Glomerular visceral epithelial cell (primary cell): Measurements from ENCODE around the gene TNNT1.

Experiments
- DNase-seq: peaks from one replicate; pipeline ENCODE4 v3.0.0-alpha.2; 2016; ENCODE audit errors: extremely low spot score

TNNT1 gene

GRCh38 chr19:55088543-55089341, 60.3 kb downstream of the TNNT1 start:
- peak; percentile 80 for DNase-seq

- no peak for DNase-seq
Observed at GRCh38 chr19:55088021-55088451, 61.0 kb downstream of the TNNT1 start.

GRCh38 chr19:55087542-55087901, 61.5 kb downstream of the TNNT1 start:
- no peak for DNase-seq

DNA sequence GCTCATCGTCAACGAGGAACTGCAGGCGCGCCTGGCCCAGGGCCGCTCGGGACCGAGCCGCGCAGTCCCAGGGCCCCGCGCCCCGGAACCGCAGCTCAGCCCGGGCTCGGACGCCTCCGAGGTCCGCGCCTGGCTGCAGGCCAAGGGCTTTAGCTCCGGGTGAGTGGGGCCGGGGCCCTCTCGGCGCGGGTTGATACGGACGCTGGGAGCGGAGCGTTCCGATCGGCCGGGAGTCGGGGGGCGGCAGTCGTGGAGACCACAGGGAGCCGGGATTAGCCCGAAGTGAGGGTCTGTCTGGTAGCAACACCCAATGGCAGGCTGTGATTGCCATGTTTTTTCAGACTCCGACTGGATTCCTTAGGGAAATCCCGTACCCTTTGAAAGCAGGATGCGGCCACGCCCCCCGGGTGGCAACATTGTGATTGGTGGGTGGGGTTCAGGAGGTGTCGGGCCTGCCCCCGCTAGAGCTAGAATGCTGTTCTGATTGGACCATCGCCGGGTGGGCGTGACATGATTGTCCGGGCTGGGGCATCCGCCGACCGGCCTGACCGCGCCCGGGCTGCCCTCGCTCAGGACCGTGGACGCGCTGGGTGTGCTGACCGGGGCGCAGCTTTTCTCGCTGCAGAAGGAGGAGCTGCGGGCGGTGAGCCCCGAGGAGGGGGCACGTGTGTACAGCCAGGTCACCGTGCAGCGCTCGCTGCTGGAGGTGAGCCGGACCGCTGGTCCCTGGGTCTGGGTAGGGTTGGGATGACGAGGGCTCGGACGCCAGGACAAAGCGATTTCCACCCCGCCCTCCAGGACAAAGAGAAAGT, 62.1 kb downstream of the TNNT1 start:
- peak; percentile 97 for DNase-seq

GRCh38 chr19:55085923-55086715, 62.9 kb downstream of the TNNT1 start:
- no peak for DNase-seq

DNA sequence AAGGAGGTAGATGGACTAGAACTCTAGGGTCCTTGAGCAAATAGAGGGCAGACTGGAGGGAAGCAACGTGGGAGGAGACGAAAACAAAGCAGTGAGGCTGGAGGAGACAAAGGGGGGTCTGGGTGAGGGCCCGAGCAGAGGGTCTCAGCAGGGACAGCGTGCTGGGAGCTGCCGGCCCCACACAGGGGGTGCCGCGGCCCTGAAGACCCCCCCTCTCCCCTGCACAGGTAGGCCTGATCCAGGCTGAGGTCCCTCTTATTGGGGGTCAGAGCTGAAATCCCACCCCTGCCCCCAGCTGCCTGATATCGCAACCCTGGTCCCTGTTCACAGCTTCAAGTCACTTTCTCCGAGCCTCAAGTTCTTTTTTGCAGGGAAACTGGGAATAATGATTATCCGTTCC, 64.6 kb downstream of the TNNT1 start:
- no peak for DNase-seq

DNA sequence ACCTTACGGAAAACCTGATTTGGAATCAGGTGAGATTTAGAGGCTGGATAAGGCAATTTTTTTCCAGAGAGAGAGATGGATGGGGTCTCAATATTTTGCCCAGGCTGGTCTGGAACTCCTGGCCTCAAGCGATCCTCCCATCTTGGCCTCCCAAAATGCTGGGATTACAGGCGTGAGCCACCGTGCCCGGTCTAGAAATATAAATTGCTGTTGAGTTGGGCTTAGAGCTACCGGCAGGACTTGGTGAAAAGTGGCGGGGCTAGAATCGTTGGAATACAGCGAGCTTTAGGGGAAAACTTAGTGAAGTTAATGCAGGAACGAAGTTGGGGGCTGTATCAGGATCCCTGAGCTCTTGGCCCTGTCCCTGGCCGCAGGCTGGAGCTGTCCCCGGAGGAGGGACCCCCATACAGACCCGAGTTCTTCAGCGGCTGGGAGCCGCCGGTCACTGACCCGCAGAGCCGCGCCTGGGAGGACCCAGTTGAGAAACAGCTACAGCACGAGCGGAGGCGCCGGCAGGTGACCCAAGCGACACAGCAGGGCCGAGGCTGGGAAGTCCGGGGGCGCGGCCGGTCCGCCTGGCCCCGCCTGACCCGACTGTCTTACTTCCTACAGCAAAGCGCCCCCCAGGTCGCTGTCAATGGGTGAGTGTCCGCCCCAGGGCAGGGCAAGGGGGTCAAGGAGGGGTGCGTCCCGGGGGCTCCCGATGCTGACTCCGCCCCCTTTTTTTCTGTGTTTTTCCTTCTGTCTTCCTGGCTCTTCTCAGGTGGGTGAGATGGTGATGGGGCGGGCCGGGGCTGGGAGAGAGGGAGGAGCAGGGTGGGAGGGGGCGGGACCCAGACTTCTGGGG, 65.8 kb downstream of the TNNT1 start:
- no peak for DNase-seq
